Measurements from ENCODE around the gene DHX15.

DHX15 gene

DNA sequence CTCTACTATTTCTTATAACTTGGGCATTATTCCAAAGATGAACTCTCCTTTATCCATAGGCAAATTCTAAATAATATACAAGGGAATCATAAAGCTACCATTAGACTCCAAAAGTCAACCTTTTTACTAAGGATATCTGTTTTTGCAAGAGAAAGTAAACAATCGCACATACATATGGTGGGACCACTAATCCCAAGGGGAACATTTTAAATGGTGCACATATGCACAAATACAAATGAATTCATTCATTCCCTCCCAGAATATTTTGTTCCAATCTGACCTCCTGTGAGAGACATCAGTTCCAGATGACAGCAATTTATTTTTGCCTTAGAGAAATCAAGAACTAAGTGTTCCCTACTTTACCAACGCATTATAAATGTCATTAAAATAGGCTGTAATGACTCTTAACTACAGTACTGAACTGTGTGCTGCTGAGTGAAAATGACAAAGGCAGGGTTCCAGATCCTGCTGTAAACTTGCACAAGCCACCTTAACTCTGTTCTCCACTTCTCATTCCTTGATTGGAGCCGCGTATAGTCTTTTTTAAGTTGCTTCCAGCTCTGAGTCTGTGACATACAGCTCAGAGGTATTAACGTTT lies 2.0 kb downstream of the DHX15 start:
- no peak for DNase-seq

DNA sequence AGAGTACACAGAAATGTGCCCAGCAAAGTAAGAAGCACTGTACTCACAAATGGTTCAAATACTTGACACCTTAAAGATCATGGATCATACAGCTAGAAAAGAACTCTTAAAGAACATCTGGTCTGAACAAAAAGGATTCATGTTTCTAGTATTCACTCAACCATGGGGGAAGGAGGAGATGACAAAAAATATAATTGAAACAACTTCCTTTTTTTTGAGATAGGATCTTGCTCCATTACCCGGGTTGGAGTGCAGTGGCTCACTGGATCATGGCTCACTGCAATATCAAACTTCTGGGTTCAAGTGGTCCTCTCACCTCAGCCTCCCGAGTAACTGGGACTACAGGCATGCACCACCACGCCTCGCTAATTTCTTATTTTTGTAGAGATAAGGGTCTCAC lies 6.0 kb downstream of the DHX15 start:
- DNase-seq: no peak

DNA sequence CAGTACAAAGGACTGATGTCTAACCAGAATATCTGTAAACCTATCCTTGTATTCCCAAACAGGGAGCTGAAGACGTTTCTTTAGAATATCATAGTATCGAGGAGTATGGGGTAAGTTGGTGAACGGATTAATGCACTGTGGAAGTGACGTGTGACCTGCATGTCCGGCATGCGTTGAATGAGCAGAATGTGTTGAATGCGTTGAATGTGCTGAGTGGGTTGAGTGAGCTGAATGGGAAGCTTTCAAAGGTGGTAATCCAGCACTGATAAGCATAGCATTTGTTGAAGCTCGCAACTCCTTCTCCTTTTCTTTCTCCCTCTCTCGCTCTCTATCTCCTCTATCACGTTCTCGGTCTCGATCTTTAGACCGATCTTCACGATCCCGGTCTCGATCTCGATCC lies 8.1 kb downstream of the DHX15 start:
- DNase-seq: no peak

DNA sequence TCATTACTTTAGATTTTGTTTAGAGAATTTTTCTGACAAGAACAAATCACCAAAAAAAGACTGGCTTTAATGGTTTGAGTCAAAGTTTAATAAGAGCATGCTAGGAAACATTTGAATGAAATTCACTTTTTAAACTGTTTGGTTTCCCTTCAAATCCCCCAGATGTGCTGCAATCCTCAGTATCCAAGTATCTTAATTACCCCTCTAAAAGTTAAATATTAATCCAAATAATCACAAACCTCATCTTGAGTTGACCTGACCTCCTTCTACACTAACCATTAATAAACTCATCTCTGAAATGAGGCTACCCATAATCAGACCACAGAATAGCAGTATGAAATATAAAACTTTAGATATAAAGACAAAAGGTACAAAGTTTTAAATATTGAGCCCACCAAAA lies 10.1 kb downstream of the DHX15 start:
- no peak for DNase-seq

DNA sequence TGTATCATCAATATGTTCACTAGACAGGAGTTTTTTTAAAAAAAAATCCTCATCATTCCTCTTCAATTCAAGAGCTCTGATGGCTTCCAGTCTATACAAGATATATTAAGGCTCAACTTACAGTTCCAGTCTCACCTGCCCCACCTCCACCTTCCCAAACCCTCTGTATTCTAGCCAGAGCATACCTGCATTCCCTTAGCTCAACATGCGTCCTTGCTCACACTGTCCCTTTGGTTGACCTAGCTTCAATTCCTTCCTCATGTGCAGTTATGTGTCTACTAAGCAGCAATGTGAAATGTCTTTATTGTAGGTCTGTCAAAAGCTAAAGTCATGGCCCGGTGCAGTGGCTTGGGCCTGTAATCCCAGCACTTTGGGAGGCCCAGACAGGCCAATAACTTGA lies 10.8 kb downstream of the DHX15 start:
- no peak for DNase-seq

DNA sequence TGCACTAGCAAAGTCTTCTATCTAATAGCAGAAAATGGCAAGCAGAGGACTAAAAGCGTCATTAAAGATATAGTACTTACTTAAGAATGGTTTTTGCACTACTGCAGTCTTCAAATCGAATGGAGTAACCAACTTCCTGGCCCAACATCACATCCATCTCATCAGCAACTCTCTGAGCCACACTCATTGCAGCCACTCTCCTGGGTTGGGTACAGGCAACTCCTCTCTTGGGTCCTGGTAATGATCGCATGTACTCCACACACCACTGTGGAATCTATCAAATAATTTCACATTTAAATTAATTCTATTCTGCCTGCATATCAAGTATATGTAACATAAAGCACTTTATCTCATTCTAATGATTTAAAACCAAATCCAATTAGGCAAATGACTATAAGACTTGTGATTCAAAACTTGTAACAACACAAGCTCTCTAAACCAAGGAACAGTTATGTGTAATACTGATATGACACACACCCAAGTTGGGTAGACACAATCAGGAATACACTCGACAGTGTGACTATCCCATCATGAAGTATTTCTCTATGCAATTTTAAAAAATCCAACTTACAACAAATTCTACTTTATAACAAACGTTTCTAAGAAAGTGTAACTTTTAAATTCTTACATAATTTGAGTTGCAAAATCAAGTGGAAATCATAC lies 13.6 kb downstream of the DHX15 start:
- DNase-seq: no peak

DNA sequence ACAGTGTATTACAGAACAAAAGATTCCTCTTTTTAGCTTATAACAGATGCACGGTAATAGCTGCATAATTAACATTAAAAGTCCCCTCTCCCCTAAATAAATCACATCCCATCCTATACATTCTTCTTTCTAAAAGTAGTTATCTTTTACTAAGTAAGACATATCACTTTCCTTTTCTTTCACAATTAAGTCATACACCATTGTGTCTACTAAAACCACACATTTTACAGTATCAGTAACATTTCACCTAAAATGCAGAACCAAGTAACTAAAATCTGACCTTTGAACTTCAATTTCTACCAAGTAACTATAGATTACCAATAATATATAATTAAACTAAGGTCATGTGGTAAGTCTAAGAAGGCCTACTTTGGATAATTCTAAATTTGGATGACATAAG lies 14.2 kb downstream of the DHX15 start:
- no peak for DNase-seq

DNA sequence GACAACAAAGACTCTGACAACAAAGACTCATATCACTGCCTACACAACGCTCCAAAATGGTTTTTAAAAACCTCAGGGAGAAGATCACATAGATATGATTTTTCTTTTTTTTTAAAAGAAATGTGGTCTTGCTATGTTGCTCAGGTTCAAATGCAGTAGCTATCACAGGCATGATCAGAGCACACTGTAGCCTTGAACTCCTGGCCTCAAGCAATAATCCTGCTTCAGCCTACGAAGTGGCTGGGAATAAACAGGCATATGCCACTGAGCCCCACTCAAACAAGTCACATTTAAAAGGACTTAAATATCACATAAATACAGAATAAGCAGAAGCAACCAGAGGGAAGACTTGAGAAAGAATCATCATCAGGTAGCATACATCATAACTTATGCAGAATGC lies 14.7 kb downstream of the DHX15 start:
- no peak for DNase-seq

DNA sequence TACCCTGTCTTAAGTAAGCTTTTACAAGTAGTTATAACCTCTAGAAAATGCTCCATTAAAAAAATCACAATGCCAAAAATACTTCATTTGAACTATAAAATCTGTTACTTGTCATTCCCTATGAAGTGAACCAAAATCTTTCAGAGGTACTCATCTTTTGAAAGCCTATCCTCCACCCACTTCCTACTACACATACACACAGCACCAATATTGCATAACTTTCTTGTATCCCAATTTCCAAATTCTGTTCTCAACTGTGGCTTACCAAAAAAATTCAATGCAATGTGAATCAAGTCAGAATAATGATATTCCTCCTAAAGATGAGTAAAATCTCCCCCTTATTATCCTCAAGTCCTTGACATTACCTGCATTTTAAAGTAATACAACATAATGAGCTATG lies 15.9 kb downstream of the DHX15 start:
- DNase-seq: no peak

DNA sequence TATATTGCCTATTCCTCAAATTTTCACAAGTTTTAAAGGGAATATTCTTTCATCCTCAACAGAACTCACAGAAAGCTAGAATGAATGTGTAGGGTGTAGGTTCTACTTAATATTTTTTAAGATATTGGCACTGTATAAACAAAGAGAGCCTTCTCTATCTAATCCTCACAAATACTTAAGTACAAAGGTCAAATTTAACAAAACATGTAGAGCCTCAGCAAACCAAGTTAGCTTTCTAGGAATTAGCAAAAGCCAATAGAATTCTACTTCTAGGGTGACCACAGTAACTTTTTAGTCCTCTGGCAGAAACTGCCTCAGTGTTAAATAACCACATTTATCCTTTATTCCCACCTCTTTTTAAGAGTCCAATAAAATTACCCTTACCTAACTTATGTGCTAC lies 19.3 kb downstream of the DHX15 start:
- no peak for DNase-seq

DNA sequence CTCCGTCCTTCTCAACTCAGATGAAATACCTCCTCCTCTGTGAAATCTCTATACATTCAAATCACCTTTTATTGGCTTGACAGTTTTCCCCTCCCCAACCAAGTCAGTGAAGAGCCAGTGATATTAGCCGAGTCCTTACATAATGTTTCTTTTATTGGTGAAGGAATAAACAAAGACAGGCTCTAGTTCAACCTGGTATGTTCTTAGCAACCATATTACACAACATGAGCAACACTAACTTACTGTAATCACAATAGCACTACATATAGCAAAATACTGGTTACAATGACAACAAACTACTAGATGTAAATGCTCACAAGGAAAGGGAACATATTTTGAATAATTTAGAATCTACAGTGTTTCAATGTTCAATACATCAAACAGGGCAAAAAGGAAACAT lies 19.9 kb downstream of the DHX15 start:
- DNase-seq: no peak

DNA sequence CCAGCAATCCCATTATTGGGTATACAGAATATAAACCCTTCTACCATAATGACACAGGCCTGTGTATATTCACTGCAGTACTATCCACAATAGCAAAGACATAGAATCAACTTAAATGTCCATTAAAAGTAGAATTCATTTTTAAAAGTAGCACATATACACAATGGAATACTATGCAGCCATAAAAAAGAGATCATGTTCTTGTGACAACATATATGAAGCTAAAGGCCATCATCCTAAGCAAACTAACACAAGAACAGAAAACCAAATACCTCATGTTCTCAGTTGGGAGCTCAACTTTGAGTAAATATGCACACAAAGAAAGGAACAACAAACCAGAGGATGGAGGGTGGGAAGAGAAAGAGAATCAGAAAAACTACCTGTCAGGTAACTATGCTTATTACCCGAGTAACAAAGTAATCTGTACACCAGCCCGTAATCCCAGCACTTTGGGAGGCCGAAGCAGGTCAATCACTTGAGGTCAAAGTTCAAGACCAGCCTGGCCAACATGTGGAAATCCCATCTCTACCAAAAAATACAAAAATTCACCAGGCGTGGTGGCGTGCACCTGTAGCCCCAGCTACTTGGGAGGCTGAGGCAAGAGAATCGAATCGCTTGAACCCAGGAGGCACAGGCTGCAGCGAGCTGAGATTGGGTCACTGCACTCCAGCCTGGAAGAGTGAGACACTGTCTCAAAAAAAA lies 22.8 kb downstream of the DHX15 start:
- DNase-seq: no peak

DNA sequence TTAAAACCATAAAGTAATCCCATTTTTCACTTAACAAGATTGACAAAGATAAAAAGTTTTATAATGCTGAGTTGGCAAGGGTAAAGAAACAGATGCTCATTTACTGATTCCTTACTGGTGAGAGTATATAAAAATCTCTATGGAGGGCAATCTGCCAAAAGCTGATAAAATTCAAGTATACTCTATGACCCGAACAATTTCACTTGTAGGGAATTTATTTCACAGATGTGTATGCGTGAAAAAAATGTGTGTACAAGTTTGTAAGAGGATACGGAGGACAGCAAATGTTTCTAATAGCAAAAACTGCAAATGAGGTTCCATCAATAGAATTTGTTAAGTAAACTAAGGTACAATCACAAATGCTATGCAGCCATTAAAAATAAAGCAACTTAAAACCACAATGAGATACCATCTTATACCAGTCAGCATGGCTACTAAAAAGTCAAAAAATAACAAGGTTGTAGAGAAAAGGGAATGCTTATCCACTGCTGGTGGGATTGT lies 23.4 kb downstream of the DHX15 start:
- peak; percentile 0 for DNase-seq

DNA sequence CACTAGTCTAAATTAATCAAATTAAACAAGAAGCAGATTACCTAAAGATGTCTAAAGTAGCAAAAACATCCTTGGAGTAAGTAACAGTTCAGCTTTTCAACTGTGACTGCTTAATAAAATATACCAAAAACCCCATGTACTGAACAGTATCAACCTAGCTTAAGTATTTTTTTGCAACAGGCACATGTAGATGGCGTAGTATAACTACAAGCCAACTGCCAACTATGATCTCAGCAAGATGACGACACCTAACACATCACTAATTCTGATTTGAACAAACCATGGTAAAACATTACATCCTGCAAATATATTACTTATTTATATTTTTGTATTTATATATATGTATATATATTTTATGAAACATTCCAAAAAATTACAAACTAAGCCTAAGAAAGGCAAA lies 24.5 kb downstream of the DHX15 start:
- DNase-seq: no peak

DNA sequence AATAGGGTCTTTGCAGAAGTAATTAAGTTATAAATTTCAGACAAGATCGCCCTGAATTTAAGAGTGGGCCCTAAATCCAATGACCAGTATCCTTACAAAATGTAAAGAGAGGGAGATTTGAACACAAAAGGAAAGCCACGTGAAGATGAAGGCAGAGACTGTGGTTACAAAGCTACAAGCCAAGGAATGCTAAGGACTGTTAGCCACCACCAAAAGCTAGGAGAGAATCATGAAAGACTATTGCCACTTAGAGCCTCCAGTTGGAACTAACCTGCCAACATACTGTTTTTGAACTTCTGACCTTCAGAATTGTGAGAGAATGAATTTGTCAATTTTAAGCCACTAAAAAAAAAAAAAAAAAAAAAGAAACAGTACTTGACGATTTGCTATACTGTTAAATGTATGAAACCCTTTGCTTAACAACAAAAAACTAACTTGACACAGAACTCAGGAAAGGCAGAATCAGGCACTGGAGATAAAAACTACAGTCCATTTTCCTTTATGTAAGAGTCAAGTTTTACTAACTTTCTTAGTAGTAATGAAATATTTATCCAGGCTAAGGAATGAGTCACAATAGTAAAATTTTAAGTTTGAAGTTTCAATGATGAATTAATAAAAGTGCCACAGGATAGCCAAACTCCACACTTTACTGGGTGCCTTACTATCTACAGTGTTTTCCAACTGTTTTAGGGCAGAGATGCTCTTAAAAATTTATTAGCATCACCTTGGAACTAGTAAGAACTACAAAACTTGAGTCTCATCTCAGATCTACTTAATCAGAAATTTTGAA lies 25.1 kb downstream of the DHX15 start:
- no peak for DNase-seq

DNA sequence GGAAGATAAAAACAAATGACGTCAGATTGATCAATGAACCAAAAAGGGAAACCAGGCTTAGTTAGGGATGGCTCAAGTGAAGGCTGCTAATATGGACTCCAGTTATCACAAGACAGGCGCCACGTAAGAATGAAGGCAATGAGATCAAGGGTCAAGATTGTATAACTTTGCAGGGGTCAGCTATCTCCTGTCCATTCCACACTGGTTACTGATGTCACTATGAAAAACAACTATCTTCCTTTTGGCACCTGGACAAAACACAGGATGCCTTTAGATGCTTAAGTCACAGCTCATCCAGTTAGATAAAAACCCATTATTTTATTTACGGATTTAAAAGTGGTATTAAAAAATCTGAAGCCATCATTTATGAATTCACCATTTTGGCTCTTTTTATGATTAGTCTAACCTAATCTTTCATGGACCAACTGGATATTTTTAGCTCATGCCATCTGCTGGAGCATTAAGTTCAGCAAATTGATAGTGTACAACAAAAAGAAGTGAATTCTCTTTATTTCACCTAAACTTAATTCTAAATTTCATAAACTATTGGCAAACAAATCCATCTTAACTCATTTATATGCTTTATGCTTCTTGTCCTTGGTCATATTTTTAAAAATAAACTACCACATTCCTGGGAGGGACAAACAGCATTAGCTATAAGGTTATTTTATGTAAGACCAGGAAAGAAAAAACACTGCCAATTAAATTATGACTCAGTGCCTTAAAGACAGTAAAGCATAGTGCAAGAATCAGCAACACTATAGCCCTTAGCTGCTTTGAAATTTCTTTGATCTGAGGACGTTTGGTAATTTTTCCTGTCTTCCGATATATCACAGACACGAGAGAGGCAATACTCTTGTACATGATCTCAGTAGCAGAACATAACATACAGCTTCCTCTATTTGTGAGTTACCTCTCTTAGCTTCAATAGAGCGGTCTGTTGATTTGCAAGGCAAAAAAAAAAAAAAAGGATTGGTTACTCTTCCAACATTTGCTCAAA lies 27.0 kb downstream of the DHX15 start:
- no peak for DNase-seq

DNA sequence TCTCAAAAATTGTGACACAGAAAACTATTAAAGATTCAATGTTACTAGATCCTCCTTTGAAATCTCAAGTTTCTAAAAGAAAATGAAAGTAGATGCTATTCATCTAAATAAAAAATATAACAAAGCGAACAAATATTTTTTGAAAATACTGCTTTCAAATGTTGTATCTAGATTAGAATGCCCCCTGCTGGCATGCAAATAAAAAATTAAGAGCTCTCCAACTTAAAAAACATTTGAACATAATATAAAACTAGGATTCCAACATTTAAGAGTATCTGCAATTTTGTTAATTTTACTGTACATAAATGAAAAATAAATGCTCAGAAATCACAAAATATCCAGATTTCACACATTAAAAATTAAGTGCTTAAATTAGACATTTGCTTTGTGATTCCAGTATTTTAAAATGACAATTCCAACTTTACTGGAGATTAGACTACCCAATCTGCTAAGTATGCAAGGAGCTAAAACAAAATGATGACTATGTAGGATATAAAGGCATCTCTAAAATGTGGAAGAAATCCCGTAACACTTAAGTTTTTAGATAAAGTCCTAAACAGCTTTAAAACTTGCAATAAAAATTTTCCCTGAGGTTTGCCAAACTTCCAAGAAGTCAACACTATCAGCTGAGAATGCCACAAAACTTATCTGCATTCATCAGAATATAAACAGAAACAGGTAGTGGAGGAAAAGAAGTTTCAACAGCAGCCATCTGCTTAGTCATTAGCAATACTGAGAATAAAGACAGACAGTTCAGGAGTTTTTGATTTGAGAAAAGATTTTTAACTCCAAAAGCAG lies 32.7 kb downstream of the DHX15 start:
- no peak for DNase-seq

DNA sequence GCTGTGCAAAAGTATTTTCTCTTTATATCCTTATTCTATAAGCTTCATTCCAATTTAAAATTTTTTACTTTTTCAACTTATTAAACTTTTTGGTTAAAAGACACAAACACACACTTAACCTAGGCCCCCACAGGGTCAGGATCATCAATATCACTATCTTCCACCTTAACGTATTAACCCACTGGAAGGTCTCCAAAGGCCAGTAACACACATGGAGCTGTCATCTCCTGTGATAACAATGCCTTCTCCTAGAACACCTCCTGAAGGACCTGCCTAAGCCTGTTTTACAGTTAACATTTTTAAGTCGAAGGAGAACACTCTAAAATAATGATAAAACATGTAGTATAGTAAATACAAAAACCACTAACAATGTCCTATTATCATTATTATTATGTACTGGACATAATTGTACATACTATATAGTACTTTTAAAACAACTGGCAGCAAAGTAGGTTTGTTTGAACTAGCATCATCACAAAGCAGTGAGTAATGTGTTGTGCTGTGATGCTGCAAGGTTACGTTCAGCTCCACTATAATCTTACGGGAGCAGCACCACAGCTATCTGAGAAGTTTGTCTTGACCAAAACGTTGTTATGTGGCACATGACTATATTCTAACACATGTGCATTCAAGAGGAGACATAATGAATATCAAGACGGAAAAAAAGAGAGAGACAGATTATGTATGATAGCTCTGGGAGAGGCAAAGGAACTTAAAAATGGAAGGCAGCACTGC lies 33.7 kb downstream of the DHX15 start:
- no peak for DNase-seq

DNA sequence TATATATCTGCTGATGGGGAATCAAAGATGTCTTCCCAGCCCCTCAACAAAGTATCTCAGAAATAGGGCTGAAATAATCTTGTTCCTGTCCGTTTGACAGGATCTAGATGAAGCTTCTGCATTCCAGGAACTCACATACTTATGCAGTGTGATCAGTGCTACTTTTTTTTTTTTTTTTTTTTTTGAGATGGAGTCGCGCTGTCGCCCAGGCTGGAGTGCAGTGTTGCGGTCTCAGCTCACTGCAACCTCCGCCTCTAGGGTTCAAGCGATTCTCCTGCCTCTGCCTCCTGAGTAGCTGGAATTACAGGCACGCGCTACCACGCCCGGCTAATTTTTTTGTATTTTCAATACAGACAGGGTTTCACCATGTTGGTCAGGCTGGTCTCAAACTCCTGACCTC lies 36.4 kb downstream of the DHX15 start:
- no peak for DNase-seq

DNA sequence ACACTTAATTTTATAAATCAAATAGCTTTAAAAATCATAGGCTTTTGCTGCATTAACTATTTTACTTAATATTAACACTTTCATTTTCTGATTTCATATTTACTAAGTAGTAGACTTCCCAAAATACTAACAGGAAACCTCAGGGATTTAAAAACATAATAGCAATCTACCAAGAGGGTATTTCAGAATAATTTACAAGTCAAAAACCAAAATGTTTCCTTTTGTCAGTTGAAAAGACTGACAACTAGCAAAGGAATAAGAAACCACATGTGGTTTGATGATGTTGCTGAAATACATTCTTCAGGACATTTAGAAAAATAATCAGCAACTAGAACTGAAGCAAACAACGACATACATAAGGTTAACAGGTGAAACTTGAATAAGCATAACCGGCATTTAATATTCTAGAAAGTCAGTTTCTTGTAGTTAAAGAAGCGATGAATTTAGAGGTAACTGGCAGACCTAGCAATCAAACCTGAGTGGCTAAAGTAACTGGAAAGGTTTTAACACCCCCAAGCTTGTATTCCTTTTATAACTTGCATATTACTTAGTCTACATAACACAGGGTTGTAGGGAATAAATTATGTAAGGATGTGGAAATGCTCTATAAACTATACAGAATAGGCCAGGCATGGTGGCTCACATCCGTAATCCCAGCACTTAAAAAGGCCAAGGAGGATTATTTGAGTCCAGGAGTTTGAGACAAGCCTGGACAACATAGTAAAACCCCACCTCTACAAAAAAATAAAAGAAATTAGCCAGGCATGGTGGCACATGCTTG lies 40.0 kb downstream of the DHX15 start:
- DNase-seq: no peak

Data from NCI-H1105 treated with DMSO at 0.1 percent for 48 hours (cell line).